Uterus (tissue), 4 donors: ENCODE results near the gene FAM89B. TPM values are rescaled to one million over a fixed set of nuclear protein-coding genes. Genes with fewer than 3 reads are reported as not detected.

Experiments used
- DNase-seq, 2 donors: peaks; one replicate each; pipeline ENCODE4 v3.0.0-alpha.2; 2019 to 2020
- H3K27ac ChIP-seq, 2 donors: fragments of 200-600 bp; sonication (generic); 1 replicate in 1 of 2; 2 replicates in 1 of 2; pipeline ENCODE4 v1.5.1; 2016 to 2018
- H3K27me3 ChIP-seq, 2 donors: fragments of 200-600 bp; sonication (generic); one replicate each; pipeline ENCODE4 v1.5.1; 2018 to 2019; ENCODE audit warnings: control low read depth in 1 of 2
- H3K36me3 ChIP-seq, 2 donors: fragments of 200-600 bp; sonication (generic); one replicate each; pipeline ENCODE4 v1.5.1; 2019; ENCODE audit warnings: control low read depth in 1 of 2
- H3K4me1 ChIP-seq, 2 donors: fragments of 200-600 bp; sonication (generic); one replicate each; pipeline ENCODE4 v1.5.1; 2018 to 2019; ENCODE audit warnings: control low read depth in 1 of 2
- H3K4me3 ChIP-seq, 2 donors: fragments of 200-600 bp; sonication (generic); 1 replicate in 1 of 2; 2 replicates in 1 of 2; pipeline ENCODE4 v1.5.1; 2018 to 2019; ENCODE audit warnings: mild to moderate bottlenecking in 1 of 2
- H3K9me3 ChIP-seq, 2 donors: fragments of 200-600 bp; sonication (generic); one replicate each; pipeline ENCODE4 v1.5.1; 2019; ENCODE audit warnings: control low read depth in 1 of 2
- POLR2A ChIP-seq, 2 donors: fragments of 450-650 bp; IDR thresholded peaks; one replicate each; pipeline ENCODE4 v1.6.1; 2016; ENCODE audit warnings: antibody characterized with exemption in 2 of 2, mild to moderate bottlenecking in 1 of 2, moderate library complexity in 1 of 2
- intact Hi-C: fragments of 100-400 bp; cut with DNase I; formaldehyde crosslinking; loops from one replicate; pipeline ENCODE4 v1.15.1; 2023; ENCODE audit warnings: low total_unique reads
- total RNA-seq, 4 donors: library from RNA; depleted of rRNA in 3 of 4; stranded (reverse); fragments of >200 nt in 3 of 4; gene quantifications; one replicate each; pipeline versions ENCODE4 v1.1.0 to v1.2.4, GENCODE V29; 2014 to 2023
- TF ChIP-seq, protein P1 (sequence below), 4 experiments: fragments of 200-600 bp in 2 of 4; fragments of 450-650 bp in 2 of 4; sonication (generic) in 2 of 4; IDR thresholded peaks; one replicate each; pipeline ENCODE4 v1.5.1; 2016 to 2019; ENCODE audit warnings: antibody characterized with exemption in 4 of 4, mild to moderate bottlenecking in 2 of 4, moderate library complexity in 1 of 4
- donor health status: DM: yes; HTN: yes; CAD: no.

Gene FAM89B
- total RNA-seq, 4 donors from 2014 or later, result 13.9 to 83.0 (median 40.8) TPM

DNA sequence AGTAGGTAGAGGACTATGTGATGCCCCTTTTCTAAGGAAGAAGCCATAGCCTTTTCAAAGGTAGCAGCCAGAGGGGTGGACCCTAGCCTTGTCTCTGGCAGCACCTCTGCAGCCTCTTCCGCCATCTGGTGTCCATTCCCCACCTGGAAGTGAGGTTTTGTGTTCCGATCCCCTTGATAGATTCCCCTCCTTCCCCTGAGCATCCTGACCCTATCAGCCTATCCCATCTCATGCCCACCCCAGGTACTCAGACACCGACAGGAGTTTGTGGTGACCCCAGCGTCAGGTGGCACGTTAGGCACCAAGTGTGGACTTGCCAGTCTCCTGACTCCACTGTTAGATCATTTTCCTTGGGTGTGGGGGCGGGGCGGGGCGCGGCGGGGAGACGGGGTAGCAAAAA is 398 bp upstream of the FAM89B start:
- TF ChIP-seq POLR2A (IDR thresholded peaks at IDR 0.05), result no peak
- TF ChIP-seq, protein P1, sequence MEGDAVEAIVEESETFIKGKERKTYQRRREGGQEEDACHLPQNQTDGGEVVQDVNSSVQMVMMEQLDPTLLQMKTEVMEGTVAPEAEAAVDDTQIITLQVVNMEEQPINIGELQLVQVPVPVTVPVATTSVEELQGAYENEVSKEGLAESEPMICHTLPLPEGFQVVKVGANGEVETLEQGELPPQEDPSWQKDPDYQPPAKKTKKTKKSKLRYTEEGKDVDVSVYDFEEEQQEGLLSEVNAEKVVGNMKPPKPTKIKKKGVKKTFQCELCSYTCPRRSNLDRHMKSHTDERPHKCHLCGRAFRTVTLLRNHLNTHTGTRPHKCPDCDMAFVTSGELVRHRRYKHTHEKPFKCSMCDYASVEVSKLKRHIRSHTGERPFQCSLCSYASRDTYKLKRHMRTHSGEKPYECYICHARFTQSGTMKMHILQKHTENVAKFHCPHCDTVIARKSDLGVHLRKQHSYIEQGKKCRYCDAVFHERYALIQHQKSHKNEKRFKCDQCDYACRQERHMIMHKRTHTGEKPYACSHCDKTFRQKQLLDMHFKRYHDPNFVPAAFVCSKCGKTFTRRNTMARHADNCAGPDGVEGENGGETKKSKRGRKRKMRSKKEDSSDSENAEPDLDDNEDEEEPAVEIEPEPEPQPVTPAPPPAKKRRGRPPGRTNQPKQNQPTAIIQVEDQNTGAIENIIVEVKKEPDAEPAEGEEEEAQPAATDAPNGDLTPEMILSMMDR (IDR thresholded peaks at IDR 0.05), result peak; percentile 35 to 46 (median 41)

DNA sequence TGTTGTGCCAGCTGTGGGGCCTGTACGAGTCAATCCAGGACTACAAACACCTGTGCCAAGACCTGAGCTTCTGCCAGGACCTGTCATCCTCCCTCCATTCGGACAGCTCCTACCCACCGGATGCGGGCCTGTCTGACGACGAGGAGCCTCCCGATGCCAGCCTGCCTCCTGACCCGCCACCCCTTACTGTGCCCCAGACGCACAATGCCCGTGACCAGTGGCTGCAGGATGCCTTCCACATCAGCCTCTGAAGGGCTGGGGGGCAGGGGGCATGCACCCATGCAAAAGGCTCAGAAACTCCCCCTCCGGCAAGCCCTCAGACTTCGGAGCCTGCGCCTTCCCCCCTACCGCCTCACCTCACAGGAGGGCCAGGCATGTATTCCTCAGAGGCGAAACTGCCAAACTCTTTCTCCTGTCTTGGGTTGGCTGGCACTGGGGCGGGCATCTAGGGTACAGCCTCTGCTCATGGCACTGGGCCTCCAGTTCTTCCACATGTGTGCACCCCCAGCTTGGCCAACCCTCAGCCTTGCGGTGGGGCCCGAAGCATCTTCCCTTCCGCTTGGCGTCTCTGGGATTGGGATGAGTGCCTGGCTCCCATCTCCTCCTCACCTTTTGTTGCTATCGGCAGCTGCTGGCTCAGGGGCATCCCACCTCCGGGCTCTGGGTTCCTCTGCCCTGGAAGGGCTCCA is 1.2 kb downstream of the FAM89B start:
- H3K27me3 ChIP-seq, result no peaks in the 10 kb centered on the region
- H3K4me1 ChIP-seq, result peaks cover 12 to 51% of the 10 kb centered on the region in 2 donors
- no peaks in the 10 kb centered on the region for H3K9me3 ChIP-seq
- H3K36me3 ChIP-seq, result no peaks in the 10 kb centered on the region
- peak overlapping the region; percentile 44 to 70 for H3K4me3 ChIP-seq
- TF ChIP-seq, protein P1 (IDR thresholded peaks at IDR 0.05), result no peak
- no peak for TF ChIP-seq POLR2A (IDR thresholded peaks at IDR 0.05)
- intact Hi-C loops, result no loop called here
- H3K27ac ChIP-seq, result peak overlapping the region; percentile 84 to 92
- peak; percentile 59 for DNase-seq

More for the DNA sequence above, 398 bp upstream of the FAM89B start:
- H3K4me1 ChIP-seq, result peaks cover 12 to 42% of the 10 kb centered on the region in 2 donors
- no peak for DNase-seq
- H3K4me3 ChIP-seq, result peak overlapping the region; percentile 44 to 70
- no peaks in the 10 kb centered on the region for H3K36me3 ChIP-seq
- intact Hi-C loops, result no loop called here
- no peaks in the 10 kb centered on the region for H3K27me3 ChIP-seq
- H3K9me3 ChIP-seq, result no peaks in the 10 kb centered on the region
- peak overlapping the region; percentile 84 to 92 for H3K27ac ChIP-seq

- intact Hi-C loops, result no loop called here
- Histone ChIP-seq H3K4me3 (peak overlapping the region; percentile 44 to 70), H3K27ac (peak overlapping the region; percentile 84 to 92), H3K27me3 (no peaks in the 10 kb centered on the region), H3K4me1 (peaks cover 12 to 44% of the 10 kb centered on the region in 2 donors), H3K9me3 (no peaks in the 10 kb centered on the region), H3K36me3 (no peaks in the 10 kb centered on the region)
- peak in 1 of 2 donors; percentile 26 for TF ChIP-seq POLR2A (IDR thresholded peaks at IDR 0.05)
- TF ChIP-seq, protein P1 (IDR thresholded peaks at IDR 0.05), result peak; percentile 80 to 99 (median 90)
- DNase-seq, result peak; percentile 90 to 91
These were observed 1.9 kb downstream of the FAM89B start for GRCh38 chr11:65574109-65574810.

GRCh38 chr11:65574811-65575567 is 2.7 kb downstream of the FAM89B start:
- no peaks in the 10 kb centered on the region for H3K36me3 ChIP-seq
- H3K4me1 ChIP-seq, result peaks cover 12 to 43% of the 10 kb centered on the region in 2 donors
- H3K27me3 ChIP-seq, result no peaks in the 10 kb centered on the region
- no peak for TF ChIP-seq POLR2A (IDR thresholded peaks at IDR 0.05)
- TF ChIP-seq, protein P1 (IDR thresholded peaks at IDR 0.05), result no peak
- H3K9me3 ChIP-seq, result no peaks in the 10 kb centered on the region
- no peak for DNase-seq
- H3K27ac ChIP-seq, result peak overlapping the region; percentile 84 to 92
- intact Hi-C loops, result no loop called here
- peak overlapping the region; percentile 56 to 70 for H3K4me3 ChIP-seq
